Activated CD4-positive, alpha-beta T cell treated with anti-CD3 and anti-CD28 coated beads, Interleukin-2, amount 10 ng/mL, durations not matched to agents 7 days and 5 days (primary cell): ENCODE measurements around the gene APP. TPM values are rescaled to one million over a fixed set of nuclear protein-coding genes. Genes with fewer than 3 reads are reported as not detected.

Source experiments
- CTCF ChIA-PET: fragments of 350-600 bp; sonication (Branson Sonifier 250); formaldehyde crosslinking; loops from one replicate; lab custom pipeline; 2021; ENCODE audit warnings: antibody characterized with exemption; lab: Charles Lee
- POLR2A ChIA-PET: fragments of 350-600 bp; sonication (Branson Sonifier 250); formaldehyde crosslinking; loops from one replicate; lab custom pipeline; 2021; ENCODE audit warnings: antibody characterized with exemption; lab: Charles Lee
- DNase-seq: peaks from one replicate; pipeline ENCODE4 v3.0.0-alpha.2; 2020
- H3K27ac Mint-ChIP-seq: one replicate; pipeline ENCODE4 v1.8.0; 2021; ENCODE audit warnings: mild to moderate bottlenecking, moderate library complexity, mixed read lengths
- H3K27me3 Mint-ChIP-seq: one replicate; pipeline ENCODE4 v1.8.0; 2021; ENCODE audit warnings: mixed read lengths
- H3K36me3 Mint-ChIP-seq: one replicate; pipeline ENCODE4 v1.8.0; 2021; ENCODE audit warnings: low read depth, mixed read lengths
- H3K4me1 Mint-ChIP-seq: one replicate; pipeline ENCODE4 v1.8.0; 2021; ENCODE audit warnings: mixed read lengths
- H3K4me3 Mint-ChIP-seq: one replicate; pipeline ENCODE4 v1.8.0; 2021; ENCODE audit warnings: mild to moderate bottlenecking, moderate library complexity, mixed read lengths
- H3K9me3 Mint-ChIP-seq: one replicate; pipeline ENCODE4 v1.8.0; 2021; ENCODE audit warnings: mixed read lengths
- total RNA-seq, 2 experiments: library from RNA; stranded (reverse); gene quantifications; one replicate each; pipeline ENCODE4 v1.2.3, GENCODE V29; 2021

The APP gene
- total RNA-seq, 2 experiments from 2014 or later: 31.0 to 31.4 TPM

- H3K27me3 Mint-ChIP-seq: no peaks in the 10 kb centered on the region
- no peak overlapping the region for H3K4me3 Mint-ChIP-seq
- H3K36me3 Mint-ChIP-seq: no peaks in the 10 kb centered on the region
- POLR2A ChIA-PET: interaction anchor here (0.6 kb wide), 1 partner anchor 230 kb away, joined by 6 read pairs; no protein-coding TSS in a partner anchor
- H3K27ac Mint-ChIP-seq: no peak overlapping the region
- no peaks in the 10 kb centered on the region for H3K4me1 Mint-ChIP-seq
- H3K9me3 Mint-ChIP-seq: no peaks in the 10 kb centered on the region
- DNase-seq: no peak
- CTCF ChIA-PET: no interaction called here
Observed at GRCh38 chr21:25912402-25912746, 258.2 kb downstream of the APP start.

GRCh38 chr21:25911730-25912401, 258.7 kb downstream of the APP start:
- CTCF ChIA-PET: no interaction called here
- Mint-ChIP-seq H3K27ac (no peak overlapping the region), H3K36me3 (no peaks in the 10 kb centered on the region), H3K4me1 (no peaks in the 10 kb centered on the region), H3K4me3 (no peak overlapping the region), H3K9me3 (no peaks in the 10 kb centered on the region), H3K27me3 (no peaks in the 10 kb centered on the region)
- POLR2A ChIA-PET: no interaction called here
- no peak for DNase-seq

GRCh38 chr21:25910809-25911208, 259.8 kb downstream of the APP start:
- H3K27ac Mint-ChIP-seq: no peak overlapping the region
- CTCF ChIA-PET: no interaction called here
- no peaks in the 10 kb centered on the region for H3K9me3 Mint-ChIP-seq
- POLR2A ChIA-PET: no interaction called here
- no peaks in the 10 kb centered on the region for H3K36me3 Mint-ChIP-seq
- no peaks in the 10 kb centered on the region for H3K27me3 Mint-ChIP-seq
- H3K4me1 Mint-ChIP-seq: no peaks in the 10 kb centered on the region
- H3K4me3 Mint-ChIP-seq: no peak overlapping the region
- DNase-seq: no peak

GRCh38 chr21:25909341-25909740, 261.2 kb downstream of the APP start:
- CTCF ChIA-PET: no interaction called here
- H3K27me3 Mint-ChIP-seq: no peaks in the 10 kb centered on the region
- no peak for DNase-seq

GRCh38 chr21:25908495-25908894, 262.1 kb downstream of the APP start:
- Mint-ChIP-seq H3K36me3 (no peaks in the 10 kb centered on the region), H3K27ac (no peak overlapping the region), H3K4me1 (no peaks in the 10 kb centered on the region), H3K9me3 (no peaks in the 10 kb centered on the region), H3K27me3 (no peaks in the 10 kb centered on the region), H3K4me3 (no peak overlapping the region)
- POLR2A ChIA-PET: no interaction called here
- DNase-seq: no peak
- CTCF ChIA-PET: no interaction called here

More at GRCh38 chr21:25909341-25909740, 261.2 kb downstream of the APP start:
- Mint-ChIP-seq H3K4me1 (no peaks in the 10 kb centered on the region), H3K27ac (no peak overlapping the region), H3K36me3 (no peaks in the 10 kb centered on the region), H3K9me3 (no peaks in the 10 kb centered on the region), H3K4me3 (no peak overlapping the region)
- POLR2A ChIA-PET: no interaction called here

- Mint-ChIP-seq H3K27me3 (no peaks in the 10 kb centered on the region), H3K9me3 (no peaks in the 10 kb centered on the region), H3K4me1 (no peaks in the 10 kb centered on the region), H3K36me3 (no peaks in the 10 kb centered on the region), H3K27ac (no peak overlapping the region), H3K4me3 (no peak overlapping the region)
- ChIA-PET CTCF (interaction anchor here (1.0 kb wide), 1 partner anchor 27 kb away, joined by 3 read pairs; no protein-coding TSS in a partner anchor), POLR2A (no interaction called here)
- no peak for DNase-seq
Observed at GRCh38 chr21:25907573-25908275, 262.8 kb downstream of the APP start.

GRCh38 chr21:25906587-25906986, 264.0 kb downstream of the APP start:
- H3K36me3 Mint-ChIP-seq: no peaks in the 10 kb centered on the region
- H3K27me3 Mint-ChIP-seq: no peaks in the 10 kb centered on the region
- DNase-seq: no peak
- no peaks in the 10 kb centered on the region for H3K4me1 Mint-ChIP-seq
- no peak overlapping the region for H3K27ac Mint-ChIP-seq
- H3K9me3 Mint-ChIP-seq: no peaks in the 10 kb centered on the region
- ChIA-PET POLR2A (no interaction called here), CTCF (interaction anchor here (1.0 kb wide), 1 partner anchor 25 kb away, joined by 3 read pairs; no protein-coding TSS in a partner anchor)
- H3K4me3 Mint-ChIP-seq: no peak overlapping the region

GRCh38 chr21:25905126-25905525, 265.4 kb downstream of the APP start:
- Mint-ChIP-seq H3K4me3 (no peak overlapping the region), H3K36me3 (no peaks in the 10 kb centered on the region), H3K27ac (no peak overlapping the region), H3K4me1 (no peaks in the 10 kb centered on the region), H3K27me3 (no peaks in the 10 kb centered on the region), H3K9me3 (no peaks in the 10 kb centered on the region)
- no peak for DNase-seq
- CTCF ChIA-PET: interaction anchor here (0.6 kb wide), 1 partner anchor 26 kb away, joined by 6 read pairs; no protein-coding TSS in a partner anchor
- POLR2A ChIA-PET: no interaction called here

GRCh38 chr21:25904044-25904695, 266.4 kb downstream of the APP start:
- no peaks in the 10 kb centered on the region for H3K36me3 Mint-ChIP-seq
- no peak overlapping the region for H3K4me3 Mint-ChIP-seq
- POLR2A ChIA-PET: no interaction called here
- no peaks in the 10 kb centered on the region for H3K27me3 Mint-ChIP-seq
- DNase-seq: no peak
- no peaks in the 10 kb centered on the region for H3K4me1 Mint-ChIP-seq
- H3K9me3 Mint-ChIP-seq: no peaks in the 10 kb centered on the region
- H3K27ac Mint-ChIP-seq: no peak overlapping the region
- CTCF ChIA-PET: interaction anchor here (0.6 to 0.7 kb wide), 2 partner anchors 25 to 244 kb away, joined by 4 to 6 read pairs; no protein-coding TSS in a partner anchor

GRCh38 chr21:25903607-25904006, 267.0 kb downstream of the APP start:
- no peak for DNase-seq
- H3K27me3 Mint-ChIP-seq: no peaks in the 10 kb centered on the region
- CTCF ChIA-PET: no interaction called here
- H3K27ac Mint-ChIP-seq: no peak overlapping the region
- no peak overlapping the region for H3K4me3 Mint-ChIP-seq
- no peaks in the 10 kb centered on the region for H3K9me3 Mint-ChIP-seq
- POLR2A ChIA-PET: no interaction called here
- no peaks in the 10 kb centered on the region for H3K36me3 Mint-ChIP-seq
- H3K4me1 Mint-ChIP-seq: no peaks in the 10 kb centered on the region

GRCh38 chr21:25901330-25901979, 269.1 kb downstream of the APP start:
- CTCF ChIA-PET: interaction anchor here (0.6 to 1.5 kb wide), 4 partner anchors 8 to 294 kb away, joined by 3 to 6 read pairs (median 4); partner anchors contain the start of gene APP

GRCh38 chr21:25898671-25899070, 271.9 kb downstream of the APP start:
- Mint-ChIP-seq H3K9me3 (no peaks in the 10 kb centered on the region), H3K4me3 (no peak overlapping the region), H3K36me3 (no peaks in the 10 kb centered on the region), H3K4me1 (peaks cover 22% of the 10 kb centered on the region), H3K27ac (no peak overlapping the region), H3K27me3 (no peaks in the 10 kb centered on the region)
- CTCF ChIA-PET: no interaction called here
- POLR2A ChIA-PET: no interaction called here
- no peak for DNase-seq

More at GRCh38 chr21:25901330-25901979, 269.1 kb downstream of the APP start:
- Mint-ChIP-seq H3K36me3 (no peaks in the 10 kb centered on the region), H3K27me3 (no peaks in the 10 kb centered on the region), H3K4me1 (peaks cover 11% of the 10 kb centered on the region), H3K9me3 (no peaks in the 10 kb centered on the region), H3K27ac (no peak overlapping the region), H3K4me3 (no peak overlapping the region)
- POLR2A ChIA-PET: interaction anchor here (0.6 kb wide), 1 partner anchor 267 kb away, joined by 4 read pairs; no protein-coding TSS in a partner anchor
- no peak for DNase-seq
